IMR-90 (cell line): Measurements from ENCODE around the gene REV3L. TPM values are rescaled to one million over a fixed set of nuclear protein-coding genes. Genes with fewer than 3 reads are reported as not detected.
A peak's percentile ranks its signal among the peaks of the same experiment; 100 is the strongest.

Source experiments
- ATAC-seq: fragments of 200-7000 bp; cut with Tn5 transposase; 2 replicates; pipeline ENCODE4 v1.9.1; 2020; ENCODE audit warnings: low read depth, mild to moderate bottlenecking, moderate library complexity
- BruUV-seq: library from RNA; stranded (reverse); fragments of 400-500 nt; replicated peaks from 2 replicates; lab custom pipeline; 2021; lab: Mats Ljungman, UMichigan
- CTCF ChIA-PET: fragments of 300-600 bp; formaldehyde crosslinking; extraction: SDS; loops from one replicate; lab custom pipeline; 2021; ENCODE audit warnings: antibody characterized with exemption; lab: Yijun Ruan, JAX
- POLR2A ChIA-PET: fragments of 300-600 bp; sonication (Branson Sonifier 250); formaldehyde crosslinking; loops from one replicate; lab custom pipeline; 2022; ENCODE audit warnings: antibody characterized with exemption; ENCODE audit not compliant: unreplicated experiment; lab: Charles Lee
- DNase-seq: peaks from one replicate; pipeline ENCODE4 v3.0.0; 2013
- H2AFZ ChIP-seq: replicated peaks from 2 replicates; pipeline ENCODE3; 2013; ENCODE audit warnings: low read length, mild to moderate bottlenecking; ENCODE audit not compliant: poor library complexity
- H2AK5ac ChIP-seq: 2 replicates; pipeline ENCODE4 v1.6.1; 2013; ENCODE audit warnings: low read depth, low read length, inconsistent platforms
- H2AK9ac ChIP-seq: replicated peaks from 2 replicates; pipeline ENCODE3; 2013; ENCODE audit warnings: mild to moderate bottlenecking, low read depth, low read length, moderate library complexity; ENCODE audit not compliant: poor library complexity
- H2BK120ac ChIP-seq: 2 replicates; pipeline ENCODE4 v1.6.1; 2013; ENCODE audit warnings: low read depth, low read length, inconsistent platforms
- H2BK15ac ChIP-seq: 3 replicates; pipeline ENCODE4 v1.6.1; 2013; ENCODE audit warnings: low read depth, low read length, inconsistent platforms
- H2BK20ac ChIP-seq: 2 replicates; pipeline ENCODE4 v1.6.1; 2013; ENCODE audit warnings: low read depth, mild to moderate bottlenecking, inconsistent platforms, low read length, moderate library complexity
- H2BK5ac ChIP-seq: 2 replicates; pipeline ENCODE4 v1.6.1; 2013; ENCODE audit warnings: mild to moderate bottlenecking, low read depth, low read length, inconsistent platforms; ENCODE audit not compliant: poor library complexity, severe bottlenecking
- H3K14ac ChIP-seq: replicated peaks from 2 replicates; pipeline ENCODE4 v1.6.1; 2013; ENCODE audit warnings: low read depth, low read length, inconsistent platforms
- H3K18ac ChIP-seq: 2 replicates; pipeline ENCODE4 v1.6.1; 2013; ENCODE audit warnings: low read depth, low read length, control low read depth
- H3K23ac ChIP-seq: 2 replicates; pipeline ENCODE4 v1.6.1; 2013; ENCODE audit warnings: low read depth, low read length, inconsistent platforms
- H3K27ac ChIP-seq: 2 replicates; pipeline ENCODE4 v1.5.1; 2013; ENCODE audit warnings: mild to moderate bottlenecking, control low read depth, low read length; ENCODE audit not compliant: insufficient read depth
- H3K27me3 ChIP-seq: 2 replicates; pipeline ENCODE4 v1.6.1; 2013; ENCODE audit warnings: low read length; ENCODE audit not compliant: control insufficient read depth, insufficient read depth
- H3K36me3 ChIP-seq: 2 replicates; pipeline ENCODE4 v1.6.1; 2013; ENCODE audit warnings: low read length, mixed read lengths; ENCODE audit not compliant: control insufficient read depth, insufficient read depth
- H3K4ac ChIP-seq: 2 replicates; pipeline ENCODE4 v1.6.1; 2013; ENCODE audit warnings: low read depth, low read length, inconsistent platforms
- H3K4me1 ChIP-seq: 2 replicates; pipeline ENCODE4 v1.6.1; 2013; ENCODE audit warnings: low read length, mixed read lengths; ENCODE audit not compliant: control insufficient read depth, insufficient read depth
- H3K4me2 ChIP-seq: 2 replicates; pipeline ENCODE4 v1.6.1; 2013; ENCODE audit warnings: low read depth, mild to moderate bottlenecking, control low read depth, low read length, moderate library complexity
- H3K4me3 ChIP-seq: 2 replicates; pipeline ENCODE4 v1.5.1; 2013; ENCODE audit warnings: low read depth, mild to moderate bottlenecking, control low read depth, low read length, moderate library complexity; ENCODE audit not compliant: insufficient read depth
- H3K56ac ChIP-seq: 2 replicates; pipeline ENCODE4 v1.6.1; 2013; ENCODE audit warnings: low read length, inconsistent platforms; ENCODE audit not compliant: insufficient read depth; ENCODE audit errors: extremely low read depth
- H3K79me1 ChIP-seq, 2 experiments: 2 replicates each; pipeline ENCODE4 v1.6.1; 2013; ENCODE audit warnings: low read length in 2 of 2, inconsistent platforms in 1 of 2, low read depth in 1 of 2
- H3K9ac ChIP-seq: 2 replicates; pipeline ENCODE4 v1.6.1; 2013; ENCODE audit warnings: low read depth, low read length, control low read depth
- H3K9me1 ChIP-seq: 2 replicates; pipeline ENCODE4 v1.6.1; 2013; ENCODE audit warnings: low read length, inconsistent platforms; ENCODE audit not compliant: insufficient read depth
- H3K9me3 ChIP-seq: 2 replicates; pipeline ENCODE4 v1.6.1; 2013; ENCODE audit warnings: low read length; ENCODE audit not compliant: control insufficient read depth, insufficient read depth
- H4K20me1 ChIP-seq: 2 replicates; pipeline ENCODE4 v1.6.1; 2013; ENCODE audit warnings: low read length, inconsistent platforms; ENCODE audit not compliant: insufficient read depth
- H4K5ac ChIP-seq: 2 replicates; pipeline ENCODE4 v1.6.1; 2013; ENCODE audit warnings: mild to moderate bottlenecking, low read depth, low read length, control low read depth
- H4K8ac ChIP-seq, 2 experiments: 2 replicates each; pipeline ENCODE4 v1.6.1; 2013; ENCODE audit warnings: low read depth in 2 of 2, low read length in 2 of 2, control low read depth in 1 of 2, inconsistent platforms in 1 of 2
- H4K91ac ChIP-seq: 2 replicates; pipeline ENCODE4 v1.6.1; 2013; ENCODE audit warnings: low read depth, low read length, inconsistent platforms; ENCODE audit not compliant: insufficient read depth
- BHLHE40 ChIP-seq: fragments of 150-350 bp; IDR thresholded peaks from 2 replicates; pipeline ENCODE4 v1.6.1; 2016; ENCODE audit warnings: mild to moderate bottlenecking, low read depth, low read length
- CEBPB ChIP-seq: IDR thresholded peaks from 2 replicates; pipeline ENCODE4 v1.6.1; 2012; ENCODE audit warnings: low read depth, low read length, improper control_type of control experiment
- CHD1 ChIP-seq: IDR thresholded peaks from 2 replicates; pipeline ENCODE4 v1.6.1; 2012; ENCODE audit warnings: low read depth, low read length, improper control_type of control experiment
- CTCF ChIP-seq: conservative IDR thresholded peaks from 2 replicates; pipeline ENCODE4 v1.5.1; 2012; ENCODE audit warnings: mild to moderate bottlenecking, low read depth, low read length, improper control_type of control experiment
- ELK1 ChIP-seq: fragments of 150-350 bp; IDR thresholded peaks from 2 replicates; pipeline ENCODE4 v1.6.1; 2016; ENCODE audit warnings: low read depth, mild to moderate bottlenecking, low read length, moderate library complexity, borderline replicate concordance
- FOS ChIP-seq: fragments of 150-350 bp; IDR thresholded peaks from 2 replicates; pipeline ENCODE4 v1.6.1; 2016; ENCODE audit warnings: low read depth, low read length
- MAFK ChIP-seq: IDR thresholded peaks from 2 replicates; pipeline ENCODE4 v1.6.1; 2012; ENCODE audit warnings: low read depth, low read length, improper control_type of control experiment
- MAZ ChIP-seq: IDR thresholded peaks from 2 replicates; pipeline ENCODE4 v1.6.1; 2012; ENCODE audit warnings: low read depth, mild to moderate bottlenecking, low read length, improper control_type of control experiment, moderate library complexity, borderline replicate concordance
- MXI1 ChIP-seq: IDR thresholded peaks from 2 replicates; pipeline ENCODE4 v1.6.1; 2012; ENCODE audit warnings: low read depth, mild to moderate bottlenecking, low read length, moderate library complexity, borderline replicate concordance
- NFE2L2 ChIP-seq: fragments of 150-350 bp; IDR thresholded peaks from 2 replicates; pipeline ENCODE4 v1.6.1; 2016; ENCODE audit warnings: low read depth, mild to moderate bottlenecking, low read length
- POLR2A ChIP-seq: IDR thresholded peaks from 2 replicates; pipeline ENCODE4 v1.6.1; 2012; ENCODE audit warnings: mild to moderate bottlenecking, low read depth, low read length
- RAD21 ChIP-seq: IDR thresholded peaks from 2 replicates; pipeline ENCODE4 v1.6.1; 2012; ENCODE audit warnings: low read length, improper control_type of control experiment
- RCOR1 ChIP-seq: IDR thresholded peaks from 2 replicates; pipeline ENCODE4 v1.6.1; 2012; ENCODE audit warnings: mild to moderate bottlenecking, low read length, improper control_type of control experiment; ENCODE audit not compliant: insufficient replicate concordance
- RFX5 ChIP-seq: IDR thresholded peaks from 2 replicates; pipeline ENCODE4 v1.8.0; 2012; ENCODE audit warnings: low read depth, mild to moderate bottlenecking, low read length, moderate library complexity
- SMC3 ChIP-seq: fragments of 150-350 bp; IDR thresholded peaks from 2 replicates; pipeline ENCODE4 v1.6.1; 2016; ENCODE audit warnings: low read depth, mild to moderate bottlenecking, antibody characterized with exemption, low read length, moderate library complexity
- USF2 ChIP-seq: fragments of 150-350 bp; IDR thresholded peaks from 2 replicates; pipeline ENCODE4 v1.6.1; 2017; ENCODE audit warnings: mild to moderate bottlenecking, antibody characterized with exemption, low read length, low read depth
- WGBS, 2 experiments: methylation state at CpG; one replicate each; pipeline versions ENCODE4 v1.1.5 to v1.1.7; 2013; ENCODE audit warnings: missing lambda C conversion rate in 2 of 2; ENCODE audit not compliant: insufficient read length in 1 of 2; ENCODE audit errors: extremely low coverage in 2 of 2; 5-methylcytosine and 5-hydroxymethylcytosine counted together
- dilution Hi-C: fragments of 300-500 bp; cut with HindIII; formaldehyde crosslinking; loops from one replicate; pipeline ENCODE4 v1.14.3; 2018; ENCODE audit warnings: low sequenced_read_pairs; ENCODE audit not compliant: unreplicated experiment
- in situ Hi-C: fragments of 300-500 bp; cut with MboI; formaldehyde crosslinking; loops from 3 replicates; pipeline ENCODE4 v1.14.3; 2019; ENCODE audit warnings: low sequenced_read_pairs, inconsistent platforms, mixed read lengths
- intact Hi-C: fragments of 100-400 bp; cut with micrococcal nuclease; formaldehyde crosslinking; loops from 2 replicates; pipeline ENCODE4 v1.10.0; 2022
- polyA plus RNA-seq, 3 experiments: library from polyadenylated mRNA; depleted of rRNA; stranded (reverse); fragments of >200 nt; gene quantifications; 2 replicates each; pipeline ENCODE4 v1.2.3, GENCODE V29; 2012; ENCODE audit warnings: low replicate concordance in 1 of 3
- total RNA-seq: library from RNA; depleted of rRNA; stranded (reverse); fragments of >200 nt; gene quantifications from 2 replicates; pipeline ENCODE4 v1.2.3, GENCODE V29; 2012

REV3L gene
- total and polyA plus RNA-seq, 2 of the 4 experiments (the other 2 are of a cell fraction), result 7.4 to 15.4 TPM

- Histone ChIP-seq H3K23ac (no peak overlapping the region), H3K56ac (no peak overlapping the region), H3K14ac (no peak overlapping the region), H4K20me1 (peaks cover 10% of the 10 kb centered on the region), H3K9me1 (peaks cover 12% of the 10 kb centered on the region; the same call in 1 of the 2 replicates), H2BK120ac (no peak overlapping the region; the same call in 1 of the 2 replicates), H3K18ac (no peak overlapping the region), H3K9ac (no peak overlapping the region), H3K9me3 (no peaks in the 10 kb centered on the region), H3K4me1 (peaks cover 4% of the 10 kb centered on the region; the same call in 1 of the 2 replicates), H4K91ac (no peak overlapping the region), H3K4me3 (no peak overlapping the region), H3K36me3 (no peaks in the 10 kb centered on the region), H3K27me3 (no peaks in the 10 kb centered on the region), H2AFZ (no peak overlapping the region), H2BK5ac (peak overlapping the region; percentile 88), H2BK20ac (no peak overlapping the region), H2AK5ac (no peak overlapping the region), H3K79me1 (peaks cover 16 to 43% of the 10 kb centered on the region in 2 experiments), H3K4me2 (peak overlapping the region; percentile 11; the same call in 1 of the 2 replicates), H3K27ac (peak overlapping the region; percentile 42; the same call in 1 of the 2 replicates), H3K4ac (peak overlapping the region; percentile 35; the same call in 1 of the 2 replicates), H2AK9ac (no peak overlapping the region), H2BK15ac (no peak overlapping the region), H4K8ac (no peak overlapping the region), H4K5ac (no peak overlapping the region)
- dilution Hi-C loops (no loop called here), in situ Hi-C loops (no loop called here), intact Hi-C loops (loop anchor here (2.0 to 5.0 kb wide), 2 partner anchors 37 to 69 kb away; no protein-coding TSS in a partner anchor)
- ChIA-PET POLR2A (interaction anchor here (0.6 to 1.0 kb wide), 2 partner anchors 24 to 121 kb away, joined by 3 read pairs; partner anchors contain the start of gene TRAF3IP2), CTCF (interaction anchor here (0.6 to 1.1 kb wide), 2 partner anchors 58 to 183 kb away, joined by 3 to 4 read pairs; no protein-coding TSS in a partner anchor)
- no TSS peak for BruUV-seq
- DNase-seq, result peak; percentile 29
- TF ChIP-seq ELK1, result no peak
- no peak for TF ChIP-seq NFE2L2
- no peak for TF ChIP-seq CTCF
- no peak for TF ChIP-seq FOS
- no peak for TF ChIP-seq CHD1
- TF ChIP-seq POLR2A, result no peak
- TF ChIP-seq USF2, result no peak
- TF ChIP-seq BHLHE40, result no peak
- no peak for TF ChIP-seq MAFK
- TF ChIP-seq MAZ, result no peak
- TF ChIP-seq MXI1, result no peak
- TF ChIP-seq CEBPB, result no peak
- TF ChIP-seq RFX5, result no peak
- TF ChIP-seq RCOR1, result no peak
- no peak for TF ChIP-seq RAD21
- TF ChIP-seq SMC3, result no peak
- no peak for ATAC-seq
- WGBS, 2 experiments, result no CpG with 5 or more reads among the region's 1 CpG
Measured at GRCh38 chr6:111485342-111485741, 2.3 kb upstream of the REV3L start.
